A549 (cell line): ENCODE measurements around the gene NFYC.

Source experiments
- CEBPB ChIP-seq, 2 experiments: fragments of >200 bp in 1 of 2; sonication (Bioruptor Twin) in 1 of 2; formaldehyde crosslinking in 1 of 2; IDR thresholded peaks; 2 replicates each; pipeline ENCODE4 v1.6.1; 2012 to 2016
- CTCF ChIP-seq: fragments of >200 bp; sonication (Bioruptor Twin); formaldehyde crosslinking; IDR thresholded peaks from 3 replicates; pipeline ENCODE4 v1.5.1; 2016
- EP300 ChIP-seq, 2 experiments: fragments of >200 bp; sonication (Bioruptor Twin); formaldehyde crosslinking; IDR thresholded peaks; 2 replicates in 1 of 2; 3 replicates in 1 of 2; pipeline ENCODE4 v1.6.1; 2016 to 2017
- KDM1A ChIP-seq: fragments of 200-600 bp; sonication (generic); IDR thresholded peaks from 2 replicates; pipeline ENCODE4 v1.6.1; 2016; ENCODE audit warnings: low read depth, mild to moderate bottlenecking
- KDM5A ChIP-seq: fragments of 200-600 bp; sonication (generic); IDR thresholded peaks from 2 replicates; pipeline ENCODE4 v1.6.1; 2016; ENCODE audit warnings: antibody characterized with exemption, mild to moderate bottlenecking
- MAFK ChIP-seq: fragments of 450-650 bp; IDR thresholded peaks from 2 replicates; pipeline ENCODE4 v1.6.1; 2014; ENCODE audit not compliant: partially characterized antibody
- MAX ChIP-seq: IDR thresholded peaks from 2 replicates; pipeline ENCODE4 v1.6.1; 2012
- MYC ChIP-seq: IDR thresholded peaks from 2 replicates; pipeline ENCODE4 v1.6.1; 2012; ENCODE audit warnings: mild to moderate bottlenecking, inconsistent platforms, low read length, improper control_type of control experiment, borderline replicate concordance
- POLR2A ChIP-seq: IDR thresholded peaks from 2 replicates; pipeline ENCODE4 v1.6.1; 2012; ENCODE audit warnings: mild to moderate bottlenecking, low read length
- POLR2AphosphoS2 ChIP-seq: conservative IDR thresholded peaks from 2 replicates; pipeline ENCODE4 v1.6.1; 2012; ENCODE audit warnings: low read length, improper control_type of control experiment, inconsistent platforms
- REST ChIP-seq: fragments of 200-600 bp; sonication (generic); IDR thresholded peaks from 2 replicates; pipeline ENCODE4 v1.6.1; 2016; ENCODE audit warnings: antibody characterized with exemption, mild to moderate bottlenecking, moderate library complexity
- RFX5 ChIP-seq: fragments of 450-650 bp; IDR thresholded peaks from 2 replicates; pipeline ENCODE4 v1.7.1; 2014; ENCODE audit warnings: antibody characterized with exemption, mild to moderate bottlenecking, moderate library complexity

- TF ChIP-seq POLR2AphosphoS2, result no peak
- TF ChIP-seq KDM1A, result no peak
- no peak for TF ChIP-seq MAFK
- TF ChIP-seq CTCF, result no peak
- no peak for TF ChIP-seq MAX
- no peak for TF ChIP-seq KDM5A
- no peak for TF ChIP-seq MYC
- TF ChIP-seq POLR2A, result no peak
- no peak for TF ChIP-seq REST
- no peak for TF ChIP-seq CEBPB (IDR thresholded peaks at IDR 0.05)
- no peak for TF ChIP-seq RFX5
- TF ChIP-seq EP300 (IDR thresholded peaks at IDR 0.05), result no peak
These were observed 29.4 kb upstream of the NFYC start for GRCh38 chr1:40662151-40662550.
